ENCODE results near the gene BLCAP. TPM values are rescaled to one million over a fixed set of nuclear protein-coding genes. Genes with fewer than 3 reads are reported as not detected.

The BLCAP gene
- total RNA-seq, 1 donor from 2014 or later, result 44.2 TPM

DNA sequence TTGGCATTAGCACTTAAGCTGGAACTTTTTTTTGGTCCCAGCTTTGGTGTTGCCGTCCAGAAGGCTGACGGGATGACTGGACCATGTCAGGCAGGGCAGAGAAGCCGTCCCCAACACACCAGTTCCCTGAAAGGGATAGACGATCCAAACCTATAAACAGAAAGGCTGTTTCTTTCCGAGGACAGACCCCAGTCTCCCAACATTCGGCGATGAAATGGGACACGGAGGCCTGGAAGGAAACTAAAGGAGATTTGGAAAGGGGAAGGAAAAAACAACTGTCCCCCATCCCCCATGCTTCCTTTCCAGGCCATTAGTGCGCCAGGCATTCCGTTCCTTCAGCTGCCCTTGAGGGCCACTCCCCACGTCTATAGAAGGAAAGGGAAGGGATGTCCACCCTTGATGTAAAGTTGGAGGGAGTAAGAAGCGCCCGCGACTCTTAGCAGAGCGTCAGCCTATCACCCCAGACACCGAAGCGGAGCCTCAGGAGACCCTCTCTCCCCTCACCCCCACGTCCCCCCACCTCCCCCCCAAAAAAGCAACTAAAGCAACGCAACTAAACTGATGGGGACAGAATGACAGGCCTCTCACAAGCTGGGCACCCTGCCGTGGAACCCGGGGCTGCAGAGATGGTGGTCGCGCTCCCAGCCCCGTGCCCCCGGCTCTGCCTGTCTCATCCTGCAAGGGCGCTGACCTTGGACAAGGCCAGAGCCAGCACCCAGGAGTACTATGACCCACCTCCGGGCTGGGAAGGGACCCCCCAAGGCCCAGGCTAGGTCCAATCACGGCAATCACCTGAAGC is 638 bp downstream of the BLCAP start:
- peak overlapping the region; percentile 54 for H3K27ac Mint-ChIP-seq (ENCODE audit: unreplicated experiment)
- TF ChIP-seq, protein P1, sequence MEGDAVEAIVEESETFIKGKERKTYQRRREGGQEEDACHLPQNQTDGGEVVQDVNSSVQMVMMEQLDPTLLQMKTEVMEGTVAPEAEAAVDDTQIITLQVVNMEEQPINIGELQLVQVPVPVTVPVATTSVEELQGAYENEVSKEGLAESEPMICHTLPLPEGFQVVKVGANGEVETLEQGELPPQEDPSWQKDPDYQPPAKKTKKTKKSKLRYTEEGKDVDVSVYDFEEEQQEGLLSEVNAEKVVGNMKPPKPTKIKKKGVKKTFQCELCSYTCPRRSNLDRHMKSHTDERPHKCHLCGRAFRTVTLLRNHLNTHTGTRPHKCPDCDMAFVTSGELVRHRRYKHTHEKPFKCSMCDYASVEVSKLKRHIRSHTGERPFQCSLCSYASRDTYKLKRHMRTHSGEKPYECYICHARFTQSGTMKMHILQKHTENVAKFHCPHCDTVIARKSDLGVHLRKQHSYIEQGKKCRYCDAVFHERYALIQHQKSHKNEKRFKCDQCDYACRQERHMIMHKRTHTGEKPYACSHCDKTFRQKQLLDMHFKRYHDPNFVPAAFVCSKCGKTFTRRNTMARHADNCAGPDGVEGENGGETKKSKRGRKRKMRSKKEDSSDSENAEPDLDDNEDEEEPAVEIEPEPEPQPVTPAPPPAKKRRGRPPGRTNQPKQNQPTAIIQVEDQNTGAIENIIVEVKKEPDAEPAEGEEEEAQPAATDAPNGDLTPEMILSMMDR (conservative IDR thresholded peaks at IDR 0.05), result no peak
- peaks cover 46% of the 10 kb centered on the region for H3K4me1 Mint-ChIP-seq
- peaks cover 7% of the 10 kb centered on the region for H3K36me3 Mint-ChIP-seq (ENCODE audit: low read depth)
- no peaks in the 10 kb centered on the region for H3K9me3 Mint-ChIP-seq
- peak overlapping the region; percentile 94 for H3K4me3 Mint-ChIP-seq
- DNase-seq (ENCODE audit: low read depth, low spot score), result no peak
- H3K27me3 Mint-ChIP-seq (ENCODE audit: low read depth), result peaks cover 5% of the 10 kb centered on the region

- Mint-ChIP-seq H3K27me3 (ENCODE audit: low read depth) (peaks cover 5% of the 10 kb centered on the region), H3K9me3 (no peaks in the 10 kb centered on the region), H3K36me3 (ENCODE audit: low read depth) (peaks cover 7% of the 10 kb centered on the region), H3K27ac (ENCODE audit: unreplicated experiment) (no peak overlapping the region), H3K4me1 (peaks cover 51% of the 10 kb centered on the region), H3K4me3 (peak overlapping the region; percentile 94)
- no peak for DNase-seq (ENCODE audit: low read depth, low spot score)
- TF ChIP-seq, protein P1 (conservative IDR thresholded peaks at IDR 0.05), result no peak
These were observed 1.3 kb downstream of the BLCAP start for GRCh38 chr20:37526238-37526838.

DNA sequence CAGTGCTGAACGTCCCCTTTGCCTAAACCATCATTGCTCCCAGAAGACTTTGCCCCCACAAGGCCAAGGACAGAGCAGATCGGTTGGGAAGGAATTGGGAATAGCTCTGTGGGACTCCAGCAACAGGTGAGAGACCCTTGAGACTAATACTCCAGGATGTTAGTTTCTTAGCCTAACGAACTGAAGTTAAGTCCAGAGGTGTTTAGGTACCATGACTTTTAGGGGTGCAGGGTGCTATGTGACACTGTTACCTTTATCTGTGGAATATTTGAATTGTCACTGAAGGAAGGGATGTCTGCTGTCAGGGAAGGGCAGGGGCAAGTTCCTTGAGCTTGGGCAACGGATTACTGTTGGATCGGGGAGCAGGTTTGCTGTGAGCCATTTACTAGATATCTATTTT is 1.9 kb downstream of the BLCAP start:
- TF ChIP-seq, protein P1 (conservative IDR thresholded peaks at IDR 0.05), result no peak

GRCh38 chr20:37524859-37525708 is 2.6 kb downstream of the BLCAP start:
- H3K9me3 Mint-ChIP-seq, result no peaks in the 10 kb centered on the region
- H3K27me3 Mint-ChIP-seq (ENCODE audit: low read depth), result peaks cover 14% of the 10 kb centered on the region
- TF ChIP-seq, protein P1 (conservative IDR thresholded peaks at IDR 0.05), result no peak
- H3K4me3 Mint-ChIP-seq, result peak overlapping the region; percentile 94
- H3K27ac Mint-ChIP-seq (ENCODE audit: unreplicated experiment), result no peak overlapping the region
- H3K36me3 Mint-ChIP-seq (ENCODE audit: low read depth), result peaks cover 14% of the 10 kb centered on the region
- no peak for DNase-seq (ENCODE audit: low read depth, low spot score)
- H3K4me1 Mint-ChIP-seq, result peaks cover 60% of the 10 kb centered on the region

More for the DNA sequence above, 1.9 kb downstream of the BLCAP start:
- Mint-ChIP-seq H3K27me3 (ENCODE audit: low read depth) (peaks cover 7% of the 10 kb centered on the region), H3K4me3 (peak overlapping the region; percentile 94), H3K36me3 (ENCODE audit: low read depth) (peaks cover 7% of the 10 kb centered on the region), H3K4me1 (peaks cover 53% of the 10 kb centered on the region), H3K9me3 (no peaks in the 10 kb centered on the region), H3K27ac (ENCODE audit: unreplicated experiment) (no peak overlapping the region)
- DNase-seq (ENCODE audit: low read depth, low spot score), result no peak

- H3K27ac Mint-ChIP-seq (ENCODE audit: unreplicated experiment), result no peak overlapping the region
- peak overlapping the region; percentile 94 for H3K4me3 Mint-ChIP-seq
- TF ChIP-seq, protein P1 (conservative IDR thresholded peaks at IDR 0.05), result no peak
- no peak for DNase-seq (ENCODE audit: low read depth, low spot score)
- H3K27me3 Mint-ChIP-seq (ENCODE audit: low read depth), result peaks cover 18% of the 10 kb centered on the region
- peaks cover 66% of the 10 kb centered on the region for H3K4me1 Mint-ChIP-seq
- no peaks in the 10 kb centered on the region for H3K9me3 Mint-ChIP-seq
- peaks cover 21% of the 10 kb centered on the region for H3K36me3 Mint-ChIP-seq (ENCODE audit: low read depth)
These were observed 3.6 kb downstream of the BLCAP start for GRCh38 chr20:37523911-37524700.
